A673 (cell line): ENCODE results near the gene LRRC58. TPM values are rescaled to one million over a fixed set of nuclear protein-coding genes. Genes with fewer than 3 reads are reported as not detected.
"Not testable (repeated sequence)": the region's sequence is repeated elsewhere in the genome, so short reads cannot be mapped to it uniquely, and the experiment has no call there.

ENCODE experiments used
- BruUV-seq: library from RNA; stranded (reverse); fragments of 400-500 nt; replicated peaks from 2 replicates; lab custom pipeline; 2021; lab: Mats Ljungman, UMichigan
- CTCF ChIA-PET: fragments of 300-600 bp; sonication (Branson Sonifier 250); formaldehyde crosslinking; loops from one replicate; lab custom pipeline; 2022; ENCODE audit warnings: antibody characterized with exemption; lab: Charles Lee
- POLR2A ChIA-PET: fragments of 300-600 bp; sonication (Branson Sonifier 250); formaldehyde crosslinking; loops from one replicate; lab custom pipeline; 2022; ENCODE audit warnings: antibody characterized with exemption; ENCODE audit not compliant: low non-redundant PET; lab: Charles Lee
- DNase-seq: peaks from one replicate; pipeline ENCODE4 v3.0.0-alpha.2; 2015; ENCODE audit warnings: low spot score
- H3K27ac ChIP-seq: fragments of 200-600 bp; sonication (generic); 2 replicates; pipeline ENCODE4 v1.5.1; 2016; ENCODE audit warnings: mixed run types, low read depth, mild to moderate bottlenecking, mixed read lengths, antibody characterized with exemption, low read length; ENCODE audit not compliant: poor library complexity, severe bottlenecking
- H3K27me3 ChIP-seq: fragments of 200-600 bp; sonication (generic); replicated peaks from 2 replicates; pipeline ENCODE4 v1.6.1; 2017; ENCODE audit warnings: mixed run types, low read depth, mild to moderate bottlenecking, mixed read lengths, antibody characterized with exemption, low read length; ENCODE audit not compliant: insufficient read depth, poor library complexity
- H3K36me3 ChIP-seq: fragments of 200-600 bp; sonication (generic); 2 replicates; pipeline ENCODE4 v1.6.1; 2016; ENCODE audit warnings: mixed run types, mild to moderate bottlenecking, mixed read lengths, antibody characterized with exemption, low read length; ENCODE audit not compliant: insufficient read depth, poor library complexity, severe bottlenecking
- H3K4me1 ChIP-seq: fragments of 200-600 bp; sonication (generic); 2 replicates; pipeline ENCODE4 v1.6.1; 2017; ENCODE audit warnings: mixed run types, mild to moderate bottlenecking, mixed read lengths, antibody characterized with exemption, low read length; ENCODE audit not compliant: insufficient read depth, poor library complexity, severe bottlenecking
- H3K4me3 ChIP-seq: fragments of 200-600 bp; sonication (generic); 2 replicates; pipeline ENCODE4 v1.5.1; 2016; ENCODE audit warnings: low read depth, mixed run types, mild to moderate bottlenecking, mixed read lengths, low read length; ENCODE audit not compliant: poor library complexity, severe bottlenecking
- H3K9me3 ChIP-seq: fragments of 200-600 bp; sonication (generic); 2 replicates; pipeline ENCODE4 v1.6.1; 2016; ENCODE audit warnings: mixed run types, low read depth, mild to moderate bottlenecking, mixed read lengths, antibody characterized with exemption, low read length; ENCODE audit not compliant: poor library complexity, severe bottlenecking
- CTCF ChIP-seq: fragments of 300-800, 200-600 bp; sonication (generic); conservative IDR thresholded peaks from 2 replicates; pipeline ENCODE4 v1.5.1; 2017; ENCODE audit warnings: low read depth, mild to moderate bottlenecking, antibody characterized with exemption, low read length, moderate library complexity, mixed read lengths
- EZH2 ChIP-seq: fragments of 200-600 bp; sonication (generic); IDR thresholded peaks from 2 replicates; pipeline ENCODE4 v1.6.1; 2017; ENCODE audit warnings: borderline replicate concordance, low read depth, mild to moderate bottlenecking, mixed read lengths, antibody characterized with exemption, low read length; ENCODE audit not compliant: poor library complexity, severe bottlenecking
- intact Hi-C: fragments of 100-400 bp; cut with micrococcal nuclease; formaldehyde crosslinking; loops from one replicate; pipeline ENCODE4 v1.10.0; 2022; ENCODE audit not compliant: unreplicated experiment
- total RNA-seq: library from RNA; stranded (reverse); gene quantifications from 2 replicates; pipeline ENCODE4 v1.2.3, GENCODE V29; 2021

The LRRC58 gene
- total RNA-seq, 1 experiment from 2014 or later: 34.1 TPM

- no peak for TF ChIP-seq CTCF
- no peak for TF ChIP-seq EZH2
- Histone ChIP-seq H3K4me1 (no peaks in the 10 kb centered on the region), H3K4me3 (no peak overlapping the region), H3K27me3 (no peaks in the 10 kb centered on the region), H3K27ac (no peak overlapping the region), H3K36me3 (no peaks in the 10 kb centered on the region), H3K9me3 (no peaks in the 10 kb centered on the region)
- CTCF ChIA-PET: no interaction called here
- BruUV-seq: no TSS peak
- POLR2A ChIA-PET: no interaction called here
- no peak for DNase-seq
- intact Hi-C loops: no loop called here
Measured at GRCh38 chr3:120300971-120301370, 48.2 kb downstream of the LRRC58 start.

- H3K9me3 ChIP-seq: no peaks in the 10 kb centered on the region
- no peak overlapping the region for H3K4me3 ChIP-seq
- no peaks in the 10 kb centered on the region for H3K36me3 ChIP-seq
- no peak for DNase-seq
- H3K27ac ChIP-seq: no peak overlapping the region
- no peaks in the 10 kb centered on the region for H3K27me3 ChIP-seq
- CTCF ChIA-PET: no interaction called here
- POLR2A ChIA-PET: no interaction called here
- no peaks in the 10 kb centered on the region for H3K4me1 ChIP-seq
- TF ChIP-seq EZH2: no peak
- no peak for TF ChIP-seq CTCF
- no TSS peak for BruUV-seq
- intact Hi-C loops: no loop called here
Measured at GRCh38 chr3:120299403-120299802, 49.8 kb downstream of the LRRC58 start.

GRCh38 chr3:120298996-120299395 lies 50.2 kb downstream of the LRRC58 start:
- ChIA-PET CTCF (no interaction called here), POLR2A (no interaction called here)
- H3K27ac ChIP-seq: no peak overlapping the region
- intact Hi-C loops: no loop called here
- TF ChIP-seq EZH2 (no peak), CTCF (no peak)
- DNase-seq: no peak
- no peaks in the 10 kb centered on the region for H3K27me3 ChIP-seq
- H3K4me1 ChIP-seq: no peaks in the 10 kb centered on the region
- no peaks in the 10 kb centered on the region for H3K36me3 ChIP-seq
- no TSS peak for BruUV-seq
- no peak overlapping the region for H3K4me3 ChIP-seq
- peaks cover under 1% of the 10 kb centered on the region for H3K9me3 ChIP-seq

GRCh38 chr3:120291552-120291951 lies 57.6 kb downstream of the LRRC58 start:
- H3K27ac ChIP-seq, H3K36me3 ChIP-seq, BruUV-seq, intact Hi-C loops, H3K27me3 ChIP-seq, H3K4me1 ChIP-seq, H3K9me3 ChIP-seq, DNase-seq, CTCF ChIA-PET, H3K4me3 ChIP-seq: not testable (repeated sequence)
- POLR2A ChIA-PET: interaction anchor here (0.6 kb wide), 1 partner anchor 194 kb away, joined by 3 read pairs; no protein-coding TSS in a partner anchor
